IPS-18c (cell line): Measurements from ENCODE around the gene PRRC2B.
A peak's percentile ranks its signal among the peaks of the same experiment; 100 is the strongest.

Source experiments
- H3K4me3 ChIP-seq: 2 replicates; pipeline ENCODE4 v1.7.0; 2013; ENCODE audit warnings: low read depth, mild to moderate bottlenecking, low read length, moderate library complexity; ENCODE audit not compliant: insufficient read depth
- H3K9me3 ChIP-seq: one replicate; pipeline ENCODE4 v1.6.1; 2013; ENCODE audit warnings: mild to moderate bottlenecking, low read length, moderate library complexity; ENCODE audit not compliant: control insufficient read depth, insufficient read depth

PRRC2B gene

DNA sequence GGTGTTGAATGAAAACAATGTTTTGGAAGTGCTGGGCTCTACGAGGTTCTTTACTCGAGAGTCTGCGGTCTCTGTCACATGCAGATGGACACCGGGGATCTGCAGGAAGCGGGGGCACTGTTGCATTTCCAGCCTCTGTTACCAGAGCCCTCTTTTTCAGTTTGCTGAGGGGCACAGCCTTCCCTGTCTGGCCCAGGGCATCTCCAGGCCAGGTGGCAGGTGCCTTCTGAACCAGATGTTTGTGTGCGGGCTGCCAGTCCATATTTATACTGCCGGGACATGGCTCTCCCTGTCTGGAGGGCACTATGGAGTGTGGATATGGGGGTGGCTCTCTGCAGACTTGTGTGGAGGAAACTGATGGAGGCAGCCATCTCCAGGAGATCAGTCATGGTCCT, 90.2 kb downstream of the PRRC2B start:
- Histone ChIP-seq H3K9me3 (no peaks in the 10 kb centered on the region), H3K4me3 (no peak overlapping the region)

DNA sequence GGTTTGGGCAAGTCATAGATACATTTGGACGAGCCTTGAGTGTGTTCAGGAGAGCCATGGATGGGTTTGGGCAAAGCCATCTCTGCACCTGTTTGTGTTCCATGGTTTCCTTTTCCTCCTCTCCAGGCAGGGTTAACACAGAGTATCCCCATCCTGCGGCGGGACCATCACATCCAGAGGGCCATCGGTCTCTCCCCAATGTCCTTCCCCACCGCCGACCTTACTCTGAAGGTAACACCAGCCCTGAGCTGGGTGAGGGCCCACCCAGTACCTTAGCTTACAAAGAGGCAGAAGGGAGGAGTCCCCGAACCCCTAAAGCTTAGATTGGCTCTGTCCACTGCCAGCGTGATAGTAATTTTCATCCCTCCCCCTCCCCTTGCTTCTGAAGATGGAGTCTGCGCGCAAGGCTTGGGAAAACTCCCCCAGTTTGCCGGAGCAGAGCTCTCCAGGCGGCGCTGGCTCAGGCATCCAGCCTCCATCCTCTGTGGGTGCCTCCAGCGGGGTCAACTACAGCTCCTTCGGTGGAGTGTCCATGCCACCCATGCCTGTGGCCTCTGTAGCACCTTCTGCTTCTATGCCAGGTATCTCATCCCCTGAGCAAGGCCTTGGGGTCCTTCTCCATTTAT, 90.8 kb downstream of the PRRC2B start:
- Histone ChIP-seq H3K4me3 (no peak overlapping the region), H3K9me3 (no peaks in the 10 kb centered on the region)

DNA sequence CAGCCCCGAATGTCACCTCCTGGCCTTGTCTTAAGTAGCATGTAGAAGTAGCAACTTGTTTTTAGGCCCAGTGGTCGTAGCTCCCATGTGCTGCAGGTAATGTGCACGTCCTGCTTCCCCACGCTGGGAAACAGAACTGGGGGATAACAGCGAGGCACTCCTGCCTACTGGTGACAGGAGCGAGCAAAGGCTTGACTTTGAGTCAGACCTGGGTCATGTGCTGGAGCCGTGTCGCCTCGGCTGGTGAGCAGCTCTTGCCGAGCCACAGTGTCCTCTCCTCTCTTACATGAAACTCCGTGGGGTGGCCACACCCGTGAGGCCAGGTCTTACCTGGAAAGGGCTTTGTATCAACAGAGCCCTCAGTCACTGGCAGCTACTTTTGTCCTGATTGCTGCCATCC, 91.3 kb downstream of the PRRC2B start:
- no peaks in the 10 kb centered on the region for H3K9me3 ChIP-seq
- no peak overlapping the region for H3K4me3 ChIP-seq

DNA sequence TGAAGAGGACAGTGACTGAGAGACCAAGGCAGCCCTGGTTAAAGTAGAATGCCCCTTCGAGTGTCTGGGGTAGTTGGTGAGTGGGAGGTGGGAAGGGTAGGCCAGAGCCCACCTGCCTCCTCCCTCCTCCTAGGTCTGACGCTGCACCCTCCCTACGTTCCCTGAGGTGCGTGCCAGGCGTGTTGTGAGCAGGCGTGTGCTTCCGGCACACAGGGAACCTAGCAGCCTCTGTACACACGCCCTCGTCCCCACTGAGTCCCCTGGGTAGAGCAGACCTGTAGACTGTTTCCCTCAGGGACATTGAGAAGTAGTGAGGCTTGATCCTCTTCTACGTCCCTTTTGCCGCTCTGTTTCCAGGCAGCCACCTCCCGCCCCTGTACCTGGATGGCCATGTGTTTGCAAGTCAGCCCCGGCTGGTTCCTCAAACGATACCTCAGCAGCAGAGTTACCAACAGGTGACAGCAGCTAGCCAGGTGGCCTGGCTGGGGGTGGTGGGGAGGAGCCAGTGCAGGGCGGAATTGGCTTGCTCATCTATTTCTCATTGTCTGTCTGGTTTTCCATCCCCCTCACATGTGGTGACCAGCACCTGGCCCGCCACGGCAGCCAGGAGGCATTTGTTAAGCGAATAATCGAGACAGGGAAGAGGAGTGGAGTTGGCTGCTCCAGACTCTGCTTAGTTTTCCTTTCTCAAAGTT, 92.0 kb downstream of the PRRC2B start:
- Histone ChIP-seq H3K9me3 (no peaks in the 10 kb centered on the region), H3K4me3 (no peak overlapping the region)

DNA sequence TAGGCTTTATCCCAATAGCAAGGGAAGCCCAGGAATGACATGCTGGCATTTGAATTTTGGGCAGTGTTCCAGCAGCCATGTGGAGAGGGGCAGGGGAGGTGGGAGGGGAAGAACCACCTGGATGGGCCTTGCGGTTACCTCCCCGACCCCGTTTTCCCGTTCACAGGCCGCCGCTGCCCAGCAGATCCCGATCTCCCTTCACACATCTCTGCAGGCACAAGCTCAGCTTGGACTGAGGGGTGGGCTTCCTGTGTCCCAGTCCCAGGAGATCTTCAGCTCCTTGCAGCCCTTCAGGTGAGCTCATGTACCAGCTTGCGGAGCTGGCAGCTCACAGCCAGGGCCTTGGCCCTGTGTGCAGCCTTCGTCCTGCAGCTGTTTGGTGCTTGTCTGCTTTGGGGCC, 93.1 kb downstream of the PRRC2B start:
- no peak overlapping the region for H3K4me3 ChIP-seq
- no peaks in the 10 kb centered on the region for H3K9me3 ChIP-seq

DNA sequence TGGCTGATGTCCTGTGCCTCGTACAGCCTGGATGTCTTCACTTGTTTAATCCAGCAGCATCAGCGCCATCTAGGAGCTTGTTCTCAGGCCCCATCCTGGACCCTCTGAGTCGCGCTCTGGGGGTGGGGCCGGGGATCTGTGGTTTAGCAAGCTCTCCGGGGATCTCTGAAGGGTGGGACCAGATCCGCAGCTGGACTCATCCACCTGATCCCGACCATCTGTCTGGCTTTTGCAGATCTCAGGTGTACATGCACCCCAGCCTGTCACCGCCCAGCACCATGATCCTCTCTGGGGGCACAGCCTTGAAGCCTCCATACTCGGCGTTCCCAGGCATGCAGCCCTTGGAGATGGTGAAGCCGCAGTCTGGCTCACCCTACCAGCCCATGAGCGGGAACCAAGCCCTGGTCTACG, 93.7 kb downstream of the PRRC2B start:
- H3K4me3 ChIP-seq, result no peak overlapping the region
- H3K9me3 ChIP-seq, result no peaks in the 10 kb centered on the region

DNA sequence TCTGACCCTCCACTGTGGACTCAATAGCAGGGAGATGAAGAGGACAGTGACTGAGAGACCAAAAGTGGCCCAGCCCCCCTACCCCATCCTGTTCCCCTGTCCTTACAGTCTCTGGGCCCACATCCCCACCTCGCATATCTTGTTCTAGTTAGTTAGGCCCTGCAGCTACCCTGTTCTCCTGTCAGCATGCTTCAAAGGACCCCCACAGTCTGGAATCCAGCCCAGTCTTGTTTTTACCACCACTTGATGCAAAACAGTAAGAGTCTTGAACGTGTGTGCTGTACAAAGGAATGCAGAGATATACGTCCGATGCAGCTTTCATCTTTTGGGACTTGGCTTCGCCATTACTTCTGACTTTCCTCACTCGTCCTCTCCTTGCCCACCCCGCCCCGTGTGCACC, 96.6 kb downstream of the PRRC2B start:
- Histone ChIP-seq H3K9me3 (peaks cover 3% of the 10 kb centered on the region), H3K4me3 (no peak overlapping the region)

DNA sequence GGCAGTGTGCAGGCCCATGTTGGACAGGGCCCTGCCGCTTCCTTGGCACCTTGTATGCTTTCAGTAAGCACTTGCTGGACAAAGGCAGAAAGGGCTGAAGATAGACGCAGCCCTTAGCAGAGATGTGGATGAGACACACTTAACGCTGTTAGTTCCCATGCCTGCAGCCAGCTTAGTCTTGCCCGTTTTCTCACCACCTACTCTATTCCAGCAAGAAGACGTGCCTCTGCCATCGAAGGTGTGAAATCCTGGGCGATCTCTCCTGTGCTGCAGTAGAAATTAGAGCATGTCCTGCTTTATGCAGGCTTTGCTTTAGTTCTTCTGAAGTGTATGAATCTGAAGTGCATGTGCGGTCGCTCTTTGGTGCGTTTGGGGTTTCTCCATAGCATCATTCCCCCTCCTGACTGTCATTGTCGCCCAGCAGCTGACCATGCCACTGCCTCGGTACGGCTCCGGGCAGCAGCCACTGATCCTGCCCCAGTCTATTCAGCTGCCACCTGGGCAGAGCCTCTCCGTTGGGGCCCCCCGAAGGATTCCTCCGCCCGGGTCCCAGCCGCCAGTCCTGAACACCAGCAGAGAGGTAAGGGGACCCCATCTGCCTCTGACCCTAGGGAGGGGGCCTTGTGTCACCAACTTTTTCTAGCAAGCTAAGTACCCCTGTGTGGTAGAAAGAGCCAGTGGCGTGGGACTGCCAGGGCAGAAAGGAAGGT, 97.3 kb downstream of the PRRC2B start:
- no peak overlapping the region for H3K4me3 ChIP-seq

DNA sequence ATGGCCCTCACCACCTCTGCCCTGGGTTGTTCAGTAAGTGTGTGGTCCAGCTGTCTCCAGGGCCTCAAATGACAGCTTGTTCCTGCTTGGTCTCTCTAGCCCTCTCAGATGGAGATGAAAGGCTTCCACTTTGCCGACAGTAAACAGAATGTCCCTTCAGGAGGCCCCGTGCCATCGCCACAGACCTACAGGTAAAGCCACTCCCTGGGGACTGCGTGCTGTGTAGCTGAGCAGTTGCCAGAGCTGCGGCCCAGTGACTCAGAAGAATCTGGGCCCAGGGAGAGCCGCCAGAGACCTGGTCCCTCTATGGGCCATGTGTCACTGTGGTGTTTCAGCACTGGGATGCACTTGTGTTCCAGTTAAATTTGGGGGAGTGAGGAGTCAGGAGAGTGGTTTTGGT, 98.2 kb downstream of the PRRC2B start:
- no peak overlapping the region for H3K4me3 ChIP-seq
- peaks cover 3% of the 10 kb centered on the region for H3K9me3 ChIP-seq

More for the DNA sequence above, 97.3 kb downstream of the PRRC2B start:
- peaks cover 3% of the 10 kb centered on the region for H3K9me3 ChIP-seq

DNA sequence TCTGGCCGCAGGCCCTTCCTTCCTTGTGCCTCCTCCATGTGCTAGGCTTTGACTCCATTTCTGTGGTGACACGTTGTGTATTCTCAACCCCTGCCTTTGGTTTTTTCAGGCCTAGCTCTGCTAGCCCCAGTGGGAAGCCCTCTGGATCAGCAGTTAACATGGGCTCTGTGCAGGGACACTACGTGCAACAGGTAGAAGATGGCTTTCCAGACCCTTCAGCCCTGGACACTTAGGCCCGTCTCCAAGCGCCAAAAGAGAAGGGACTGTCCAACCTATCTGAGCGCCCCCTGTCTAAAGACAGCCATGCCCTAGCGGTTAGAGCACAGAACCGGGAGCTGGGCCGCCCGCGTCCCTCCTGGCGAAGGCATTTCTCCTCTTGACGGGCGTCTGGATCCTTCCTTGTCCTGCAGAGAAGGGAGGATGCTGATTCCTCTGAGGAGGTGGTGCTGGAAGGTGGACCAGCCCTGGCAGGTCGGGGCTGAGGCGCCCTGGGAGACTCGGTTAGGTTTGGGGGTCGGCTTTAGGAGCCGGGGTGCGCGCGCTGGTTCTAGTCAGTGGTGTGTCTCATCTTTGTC, 100.5 kb downstream of the PRRC2B start:
- Histone ChIP-seq H3K4me3 (no peak overlapping the region), H3K9me3 (peaks cover 3% of the 10 kb centered on the region)

DNA sequence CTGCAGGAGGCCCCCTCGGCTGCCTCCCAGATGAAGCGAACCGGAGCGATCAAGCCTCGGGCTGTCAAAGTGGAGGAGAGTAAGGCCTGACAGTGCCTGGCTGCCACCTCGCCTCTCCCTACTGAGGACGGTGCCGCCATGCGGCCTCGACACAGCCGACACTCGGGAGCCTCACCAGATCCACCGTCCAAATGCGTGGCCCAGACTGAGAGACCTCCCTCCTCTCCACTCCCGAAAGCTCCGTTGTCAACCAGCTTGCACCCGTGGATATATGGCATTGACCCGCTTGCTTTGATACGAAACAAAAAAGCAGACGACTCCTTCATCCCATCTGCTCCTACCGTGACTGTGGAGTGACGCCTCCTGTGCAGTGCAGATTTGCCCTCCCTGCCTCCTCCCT, 101.9 kb downstream of the PRRC2B start:
- Histone ChIP-seq H3K4me3 (no peak overlapping the region), H3K9me3 (peaks cover 3% of the 10 kb centered on the region)

DNA sequence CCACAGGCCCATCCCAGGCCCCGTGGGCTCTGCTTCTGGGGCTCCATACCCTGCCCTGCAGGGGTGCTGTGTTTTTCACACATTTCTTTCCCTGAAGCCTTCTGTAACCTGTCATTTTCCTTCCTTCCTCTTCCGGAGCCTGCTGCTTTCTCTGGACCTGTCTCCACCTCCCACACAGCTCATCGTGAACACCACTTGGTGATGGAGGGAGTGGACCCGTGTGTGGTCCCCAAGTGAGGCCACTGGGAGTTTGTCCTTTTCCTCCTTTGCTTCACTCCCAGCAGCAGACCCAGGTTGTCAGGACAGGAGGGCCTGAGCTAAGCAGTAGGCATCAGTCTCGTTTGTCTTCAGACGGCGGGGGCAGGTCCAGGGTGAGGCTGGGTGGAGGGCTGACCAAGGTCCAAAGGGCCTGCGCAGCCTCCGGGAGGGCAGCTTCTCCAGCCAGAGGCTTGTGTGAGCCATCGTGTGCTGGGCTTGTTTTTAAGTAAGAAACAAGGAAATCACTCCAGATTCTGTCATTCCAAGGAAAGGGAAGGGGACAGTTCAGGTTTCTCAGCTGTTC, 103.0 kb downstream of the PRRC2B start:
- peaks cover 3% of the 10 kb centered on the region for H3K9me3 ChIP-seq
- H3K4me3 ChIP-seq, result no peak overlapping the region

DNA sequence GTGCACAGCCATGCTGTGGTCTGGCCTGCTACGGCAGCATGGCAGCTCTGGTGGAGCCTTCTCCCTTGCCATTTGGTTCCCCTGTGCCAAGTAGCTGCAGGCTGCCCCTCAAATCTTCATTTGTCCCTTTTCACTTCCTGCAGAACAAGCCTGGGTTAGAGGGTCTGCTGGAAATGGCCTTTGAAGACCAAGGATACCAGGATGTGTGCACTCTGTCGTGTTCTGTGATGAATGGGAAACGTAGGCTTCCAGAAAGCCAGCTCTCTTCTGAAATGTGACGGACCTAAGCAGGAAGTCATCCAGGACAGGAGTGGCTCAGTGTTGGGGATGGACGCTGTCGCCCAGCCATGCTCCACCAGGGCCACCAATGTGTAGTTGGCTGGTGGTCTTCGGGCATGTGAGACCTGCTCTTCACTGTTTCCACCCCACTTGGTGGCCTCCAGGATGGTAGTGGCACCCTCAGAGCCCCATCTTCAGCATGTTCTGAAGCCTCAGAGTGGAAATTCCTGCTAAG, 105.4 kb downstream of the PRRC2B start:
- Histone ChIP-seq H3K4me3 (no peak overlapping the region), H3K9me3 (no peaks in the 10 kb centered on the region)

DNA sequence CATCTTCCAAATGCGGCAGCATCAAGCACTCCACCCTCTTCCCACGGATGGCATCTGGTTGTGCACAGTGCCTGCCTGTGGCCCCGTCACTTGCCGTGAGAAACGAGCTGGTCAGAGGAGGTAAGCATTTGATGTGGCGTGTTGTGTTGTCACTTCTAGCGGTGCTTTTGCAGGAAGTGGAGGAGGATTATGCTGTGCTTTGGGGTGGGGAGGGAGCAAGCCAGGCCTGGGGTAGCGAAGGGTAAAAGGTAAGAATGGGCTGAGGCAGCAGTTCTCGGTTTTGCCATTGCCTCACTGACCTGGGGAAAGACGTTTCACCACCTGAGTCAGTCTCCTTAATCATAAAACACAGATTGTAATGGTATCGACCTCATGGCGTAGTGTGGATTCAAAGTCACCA, 106.5 kb downstream of the PRRC2B start:
- Histone ChIP-seq H3K4me3 (no peak overlapping the region), H3K9me3 (no peaks in the 10 kb centered on the region)

DNA sequence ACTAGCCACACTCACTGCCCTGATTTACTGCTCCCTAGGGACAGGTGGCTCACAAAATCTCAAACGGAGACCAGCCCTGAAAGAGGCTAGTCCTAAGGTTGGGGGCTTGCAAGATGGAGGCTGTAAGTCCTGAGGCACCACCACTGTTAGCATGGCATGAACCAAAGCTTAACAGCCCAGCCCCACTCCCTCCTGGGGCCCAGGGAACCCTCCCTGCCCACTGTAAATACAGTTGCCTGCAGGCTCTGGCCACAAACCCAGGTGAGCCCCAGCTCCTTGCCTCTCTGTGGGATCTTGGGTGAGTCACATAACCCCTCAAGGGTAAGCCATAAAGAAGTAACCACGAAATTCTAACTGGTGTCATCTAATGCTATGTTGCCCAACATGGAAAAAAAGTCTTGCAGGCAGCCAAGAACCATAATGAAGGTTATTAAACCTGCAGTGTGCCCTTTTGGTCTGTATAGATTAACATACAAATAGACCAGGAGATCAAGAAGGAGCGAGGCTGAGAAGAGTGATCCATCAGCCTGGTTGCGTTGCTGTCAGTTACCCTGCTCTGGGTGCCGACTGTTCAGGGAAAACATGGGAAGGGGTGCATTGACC, 107.2 kb downstream of the PRRC2B start:
- H3K9me3 ChIP-seq, result no peaks in the 10 kb centered on the region
- H3K4me3 ChIP-seq, result no peak overlapping the region

DNA sequence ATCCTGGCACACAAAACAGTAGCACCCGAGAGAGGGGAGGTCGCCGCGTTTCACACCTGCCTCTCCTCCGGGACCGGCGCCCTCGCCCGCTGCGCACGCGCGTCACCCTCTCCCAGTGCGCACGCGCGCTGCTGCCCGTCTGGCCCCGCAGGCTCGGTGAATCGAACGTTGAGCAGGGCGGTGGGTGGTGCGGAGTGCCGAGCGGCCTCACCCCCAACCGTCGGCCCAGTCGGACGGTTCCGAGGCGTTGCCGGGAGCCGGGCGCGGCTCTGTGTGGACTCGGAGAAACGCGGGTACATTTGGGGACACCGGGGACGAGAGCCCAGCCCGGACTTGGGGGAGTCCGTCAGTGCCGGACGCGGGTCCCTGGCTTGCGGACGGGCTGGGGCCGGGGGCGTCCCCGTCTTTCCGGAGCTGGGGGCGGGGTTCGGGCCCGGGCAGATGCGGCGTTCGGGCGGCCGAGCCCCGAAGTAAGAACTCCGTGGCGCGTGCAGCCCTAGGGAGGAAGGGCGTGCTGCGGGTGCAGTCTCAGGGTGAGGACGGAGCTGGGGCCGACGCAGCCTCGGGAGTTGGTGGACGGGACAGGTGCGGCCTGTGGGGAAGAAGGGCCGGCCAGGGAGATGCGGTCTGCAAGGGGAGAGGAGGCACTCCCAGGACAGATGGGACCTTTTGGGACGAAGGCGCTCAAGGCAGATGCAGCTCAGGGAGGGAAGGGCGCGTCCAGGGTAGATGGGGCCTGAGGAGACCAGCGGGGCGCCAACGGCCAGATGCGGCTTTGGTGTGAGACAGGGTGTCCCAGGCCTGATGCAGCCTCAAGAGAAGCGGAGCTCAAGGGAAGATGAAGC, 109.1 kb downstream of the PRRC2B start, which contains the start of gene POMT1:
Gene POMT1 (plus strand): TSS at position 138 of the 845 bp plus-strand sequence. CDS start 1,301 bp downstream, outside the sequence.
- Histone ChIP-seq H3K9me3 (no peaks in the 10 kb centered on the region), H3K4me3 (peak within 1 kb of the TSS; percentile 94)
